ENCODE results near the gene TSC22D1.

DNA sequence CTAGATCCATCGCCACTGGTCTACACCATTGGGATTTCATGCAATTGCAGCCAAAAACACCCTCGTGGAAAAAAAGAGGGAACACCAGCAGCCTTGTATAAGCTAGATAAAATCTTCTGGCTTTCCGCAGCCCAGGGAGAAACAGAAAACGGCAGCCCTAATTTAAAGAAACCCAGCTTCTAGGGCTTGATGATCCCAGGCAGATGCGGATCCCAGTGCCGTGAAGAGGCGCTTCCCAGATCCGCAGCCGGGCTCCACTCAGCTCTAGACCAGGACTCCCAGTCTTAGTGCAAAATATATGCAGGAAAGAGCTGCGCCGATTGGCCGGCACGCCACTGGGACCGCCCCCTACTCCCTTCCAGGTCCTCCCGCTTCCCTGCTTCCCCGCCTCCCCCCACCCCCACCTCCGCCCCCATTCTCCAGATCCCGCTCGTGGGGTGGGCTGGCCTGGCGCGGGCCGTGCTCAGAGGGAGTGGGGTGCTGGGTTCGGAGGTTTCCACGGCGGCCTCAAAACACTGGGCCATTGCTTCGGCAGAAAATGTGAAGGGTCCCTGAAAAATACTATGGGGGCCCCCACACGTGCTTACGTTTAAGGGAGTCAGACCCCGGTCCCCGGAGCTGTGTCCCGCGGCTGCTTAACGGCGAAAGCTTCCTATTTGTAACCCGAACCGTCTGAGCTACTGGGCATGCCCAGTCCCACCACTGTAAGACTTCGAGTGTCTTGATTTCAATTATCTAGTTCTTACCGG lies 139.4 kb downstream of the TSC22D1 start:
- TF ChIP-seq CTCF (IDR thresholded peaks at IDR 0.05; ENCODE audit: low read length): no peak
- no peak for TF ChIP-seq EZH2 (optimal IDR thresholded peaks at IDR 0.05; ENCODE audit: low read depth, low read length)

All from MM.1S (cell line).